Calu3 (cell line): ENCODE results near the gene CNTROB. TPM values are rescaled to one million over a fixed set of nuclear protein-coding genes. Genes with fewer than 3 reads are reported as not detected.

Experiments
- BruUV-seq: library from RNA; stranded (reverse); fragments of 400-500 nt; replicated peaks from 2 replicates; lab custom pipeline; 2021; lab: Mats Ljungman, UMichigan
- CTCF ChIA-PET: fragments of 300-600 bp; sonication (Branson Sonifier 250); formaldehyde crosslinking; loops from one replicate; lab custom pipeline; 2022; ENCODE audit warnings: antibody characterized with exemption; lab: Charles Lee
- DNase-seq: peaks from one replicate; pipeline ENCODE4 v3.0.0; 2022
- H3K27ac Mint-ChIP-seq: one replicate; pipeline ENCODE4 v1.8.0; 2022; ENCODE audit warnings: mixed read lengths; ENCODE audit not compliant: unreplicated experiment
- H3K27me3 Mint-ChIP-seq: one replicate; pipeline ENCODE4 v1.8.0; 2022; ENCODE audit warnings: mixed read lengths; ENCODE audit not compliant: unreplicated experiment
- H3K36me3 Mint-ChIP-seq: one replicate; pipeline ENCODE4 v1.8.0; 2022; ENCODE audit warnings: mild to moderate bottlenecking, moderate library complexity, mixed read lengths; ENCODE audit not compliant: insufficient read depth, unreplicated experiment
- H3K4me1 Mint-ChIP-seq: one replicate; pipeline ENCODE4 v1.8.0; 2022; ENCODE audit warnings: mild to moderate bottlenecking, low read depth, mixed read lengths; ENCODE audit not compliant: unreplicated experiment
- H3K4me3 Mint-ChIP-seq: one replicate; pipeline ENCODE4 v1.8.0; 2022; ENCODE audit warnings: mild to moderate bottlenecking, low read depth, moderate library complexity, mixed read lengths; ENCODE audit not compliant: unreplicated experiment
- H3K9me3 Mint-ChIP-seq: one replicate; pipeline ENCODE4 v1.8.0; 2022; ENCODE audit warnings: low read depth, mixed read lengths; ENCODE audit not compliant: unreplicated experiment
- intact Hi-C: fragments of 100-400 bp; cut with micrococcal nuclease; formaldehyde crosslinking; loops from one replicate; pipeline ENCODE4 v1.10.0; 2022; ENCODE audit not compliant: unreplicated experiment
- total RNA-seq: library from RNA; stranded (reverse); gene quantifications from 2 replicates; pipeline ENCODE4 v1.2.3, GENCODE V29; 2022
- TF ChIP-seq, protein P1 (sequence below): fragments of 200-600 bp; IDR thresholded peaks from one replicate; pipeline ENCODE4 v1.8.0; 2022; ENCODE audit warnings: antibody characterized with exemption; ENCODE audit not compliant: unreplicated experiment

CNTROB gene
- total RNA-seq, 1 experiment from 2014 or later, result 28.2 TPM

DNA sequence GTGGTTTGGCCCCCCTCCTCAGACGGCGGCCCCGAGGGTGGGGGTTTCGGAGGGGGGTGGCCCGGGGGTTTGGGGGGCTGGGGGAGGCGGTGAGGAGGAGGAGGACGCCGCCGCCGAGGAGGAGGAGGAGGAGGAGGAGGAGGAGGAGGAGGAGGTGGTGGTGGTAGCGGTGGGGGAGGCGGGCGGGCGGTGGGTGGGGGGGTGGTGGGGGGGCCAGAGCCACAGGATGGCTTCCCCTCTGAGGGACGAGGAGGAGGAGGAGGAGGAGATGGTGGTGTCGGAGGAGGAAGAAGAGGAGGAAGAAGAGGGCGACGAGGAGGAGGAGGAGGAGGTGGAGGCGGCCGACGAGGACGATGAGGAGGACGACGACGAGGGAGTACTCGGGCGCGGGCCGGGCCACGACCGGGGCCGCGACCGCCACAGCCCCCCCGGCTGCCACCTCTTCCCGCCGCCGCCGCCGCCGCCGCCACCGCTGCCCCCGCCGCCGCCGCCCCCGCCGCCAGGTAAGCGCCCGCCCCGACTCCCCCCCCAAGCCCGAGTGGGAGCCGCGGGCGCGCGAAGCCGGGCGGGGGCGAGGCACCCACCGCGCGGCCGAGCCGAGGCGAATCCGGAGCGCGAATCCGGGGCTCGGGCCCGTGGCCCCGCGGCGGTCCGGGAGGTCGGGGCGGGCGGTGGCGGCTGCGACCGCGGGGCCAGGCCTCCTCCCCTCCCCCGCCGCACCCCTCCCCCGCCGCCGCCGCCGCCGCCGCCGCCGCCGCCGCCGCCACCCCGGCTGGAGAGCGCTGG is 47.2 kb upstream of the CNTROB start:
- BruUV-seq, result no TSS peak
- CTCF ChIA-PET, result interaction anchor here (0.7 kb wide), 2 partner anchors 48 to 50 kb away, joined by 4 to 5 read pairs; no protein-coding TSS in a partner anchor
- intact Hi-C loops, result loop anchor here (10.0 kb wide), 1 partner anchor 50 kb away; the partner anchor contains the start of genes CNTROB and TRAPPC1
- DNase-seq, result peak; percentile 8
- Mint-ChIP-seq H3K9me3 (no peaks in the 10 kb centered on the region), H3K36me3 (peaks cover 10% of the 10 kb centered on the region), H3K4me3 (no peak overlapping the region), H3K4me1 (no peaks in the 10 kb centered on the region), H3K27ac (no peak overlapping the region), H3K27me3 (no peaks in the 10 kb centered on the region)
- TF ChIP-seq, protein P1, sequence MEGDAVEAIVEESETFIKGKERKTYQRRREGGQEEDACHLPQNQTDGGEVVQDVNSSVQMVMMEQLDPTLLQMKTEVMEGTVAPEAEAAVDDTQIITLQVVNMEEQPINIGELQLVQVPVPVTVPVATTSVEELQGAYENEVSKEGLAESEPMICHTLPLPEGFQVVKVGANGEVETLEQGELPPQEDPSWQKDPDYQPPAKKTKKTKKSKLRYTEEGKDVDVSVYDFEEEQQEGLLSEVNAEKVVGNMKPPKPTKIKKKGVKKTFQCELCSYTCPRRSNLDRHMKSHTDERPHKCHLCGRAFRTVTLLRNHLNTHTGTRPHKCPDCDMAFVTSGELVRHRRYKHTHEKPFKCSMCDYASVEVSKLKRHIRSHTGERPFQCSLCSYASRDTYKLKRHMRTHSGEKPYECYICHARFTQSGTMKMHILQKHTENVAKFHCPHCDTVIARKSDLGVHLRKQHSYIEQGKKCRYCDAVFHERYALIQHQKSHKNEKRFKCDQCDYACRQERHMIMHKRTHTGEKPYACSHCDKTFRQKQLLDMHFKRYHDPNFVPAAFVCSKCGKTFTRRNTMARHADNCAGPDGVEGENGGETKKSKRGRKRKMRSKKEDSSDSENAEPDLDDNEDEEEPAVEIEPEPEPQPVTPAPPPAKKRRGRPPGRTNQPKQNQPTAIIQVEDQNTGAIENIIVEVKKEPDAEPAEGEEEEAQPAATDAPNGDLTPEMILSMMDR, result no peak

DNA sequence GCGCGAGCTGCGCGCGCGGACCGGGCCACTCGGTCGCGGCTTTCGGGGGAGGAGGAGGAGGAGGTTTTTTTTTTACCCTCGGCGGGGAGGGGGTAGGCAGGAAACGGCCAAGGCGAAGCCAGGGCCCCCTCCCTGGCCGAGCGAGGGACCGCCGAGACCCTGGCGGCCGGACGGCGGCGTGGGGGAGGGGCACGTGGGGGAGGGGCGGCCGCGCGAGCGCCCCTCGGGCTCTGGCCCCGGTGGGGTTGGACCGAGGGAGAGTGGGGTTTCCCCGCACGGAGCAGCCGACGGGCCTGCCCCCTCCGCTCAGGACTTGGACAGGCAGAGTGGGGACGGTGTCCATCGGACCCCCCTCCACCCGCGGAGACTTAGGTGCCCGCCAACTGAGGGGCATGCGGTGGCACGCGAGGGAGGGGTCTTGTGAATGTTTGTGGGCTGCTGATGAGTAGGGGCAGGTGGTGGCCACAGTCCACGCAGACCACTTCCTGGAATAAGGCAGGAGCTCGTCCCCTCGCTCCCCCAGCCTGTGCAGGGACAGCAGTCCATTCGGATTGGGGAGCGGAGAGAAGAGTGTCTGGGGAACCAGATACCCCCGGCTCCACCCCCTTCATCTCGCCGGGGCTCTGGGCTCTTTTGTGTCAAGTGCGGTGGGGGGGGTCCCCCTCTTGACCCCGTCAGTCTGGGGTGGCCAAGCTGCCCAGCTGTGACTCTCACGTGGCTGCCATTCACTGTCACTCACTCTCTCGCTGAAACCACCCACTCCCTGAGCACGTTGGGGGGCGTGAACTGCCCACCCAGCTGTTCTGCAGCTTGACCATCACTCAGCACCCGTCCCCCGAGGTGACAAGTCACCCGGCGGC is 46.4 kb upstream of the CNTROB start:
- no TSS peak for BruUV-seq
- CTCF ChIA-PET, result interaction anchor here (0.6 to 0.7 kb wide), 3 partner anchors 23 to 51 kb away, joined by 4 to 6 read pairs (median 5); no protein-coding TSS in a partner anchor
- intact Hi-C loops, result loop anchor here (10.0 kb wide), 1 partner anchor 49 kb away; the partner anchor contains the start of genes CNTROB and TRAPPC1
- Mint-ChIP-seq H3K27ac (no peak overlapping the region), H3K9me3 (no peaks in the 10 kb centered on the region), H3K4me1 (peaks cover 6% of the 10 kb centered on the region), H3K27me3 (no peaks in the 10 kb centered on the region), H3K4me3 (no peak overlapping the region), H3K36me3 (peaks cover 16% of the 10 kb centered on the region)
- peak; percentile 45 for DNase-seq
- TF ChIP-seq, protein P1, result no peak

DNA sequence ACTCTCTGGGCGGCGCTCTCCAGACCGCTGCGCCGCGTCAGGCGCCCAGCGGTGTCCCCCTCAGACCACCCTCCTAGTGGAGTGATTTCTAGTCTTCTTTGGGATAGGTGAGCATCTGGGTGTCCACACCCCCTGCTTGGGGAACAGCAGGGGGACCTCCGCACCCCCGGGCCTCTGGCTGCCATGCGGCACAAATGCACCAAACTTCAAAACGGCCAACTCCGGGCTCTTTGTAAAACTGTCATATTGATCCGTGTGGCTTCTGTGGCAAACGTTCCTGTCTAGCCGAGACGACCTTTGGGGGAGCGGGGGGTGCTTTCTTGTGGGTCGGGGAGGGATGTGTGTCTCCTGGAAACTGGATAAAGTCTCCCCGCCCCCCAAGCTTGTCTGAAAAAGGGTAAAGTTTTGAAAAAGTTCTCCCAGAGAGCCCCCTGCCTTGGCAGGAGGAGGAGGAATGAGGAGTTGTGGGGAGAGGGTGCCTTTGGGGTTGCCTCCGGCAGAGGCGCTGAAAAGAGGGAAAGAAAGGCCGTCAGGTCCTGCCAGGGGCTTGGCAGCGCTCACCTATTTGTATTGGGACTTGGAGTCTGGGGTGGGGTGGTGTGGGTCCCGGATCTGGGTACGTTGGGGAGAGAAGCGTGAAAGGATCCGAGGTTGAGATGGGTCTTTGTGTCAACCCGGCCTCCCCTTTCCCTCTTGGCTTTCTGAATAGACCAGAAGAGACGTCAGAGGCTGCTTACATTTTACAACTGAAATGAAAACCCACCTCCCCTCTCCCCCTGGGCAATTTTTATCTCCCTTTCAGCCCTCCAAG is 45.6 kb upstream of the CNTROB start:
- peaks cover 8% of the 10 kb centered on the region for H3K4me1 Mint-ChIP-seq
- DNase-seq, result peak; percentile 36
- BruUV-seq, result no TSS peak
- H3K9me3 Mint-ChIP-seq, result no peaks in the 10 kb centered on the region
- CTCF ChIA-PET, result no interaction called here
- H3K4me3 Mint-ChIP-seq, result no peak overlapping the region
- H3K27me3 Mint-ChIP-seq, result no peaks in the 10 kb centered on the region
- intact Hi-C loops, result loop anchor here (10.0 kb wide), 1 partner anchor 48 kb away; the partner anchor contains the start of genes CNTROB and TRAPPC1
- peaks cover 17% of the 10 kb centered on the region for H3K36me3 Mint-ChIP-seq
- TF ChIP-seq, protein P1, result no peak
- no peak overlapping the region for H3K27ac Mint-ChIP-seq
